ENCODE measurements around the gene EEF1AKMT1. TPM values are rescaled to one million over a fixed set of nuclear protein-coding genes. Genes with fewer than 3 reads are reported as not detected.

The EEF1AKMT1 gene
- total RNA-seq, 1 experiment from 2014 or later: 6.1 TPM

DNA sequence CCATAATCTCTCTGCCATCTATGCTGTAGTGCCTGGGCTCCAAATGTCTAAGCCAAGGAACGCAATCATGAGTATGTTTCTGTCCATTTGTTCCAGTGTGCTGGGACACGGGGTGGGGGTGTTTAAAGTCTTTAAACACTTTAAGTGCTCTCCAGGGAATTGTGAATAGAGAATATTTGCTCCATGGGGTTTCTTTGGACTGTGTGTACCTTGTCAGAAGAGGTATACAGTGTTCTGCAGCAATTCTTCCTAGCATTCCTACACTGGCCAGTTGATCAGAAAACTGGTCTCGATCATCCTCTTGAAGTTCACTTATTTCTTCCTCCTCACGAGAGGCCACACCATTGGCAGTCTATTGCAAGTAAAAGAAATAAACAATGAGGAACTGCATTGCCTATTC, 35.1 kb upstream of the EEF1AKMT1 start:
- no peak for DNase-seq
- Histone ChIP-seq H3T11ph (ENCODE audit: low read length) (no peak overlapping the region), H3K4me1 (ENCODE audit: insufficient read depth, low read length) (no peaks in the 10 kb centered on the region), H3K4ac (ENCODE audit: low read depth, low read length) (no peak overlapping the region), H3K27ac (ENCODE audit: insufficient read length, low read depth, low read length) (no peak overlapping the region), H4K8ac (replicated peaks; ENCODE audit: insufficient read length, low read depth, low read length) (no peak overlapping the region), H4K91ac (ENCODE audit: insufficient read length, low read depth, low read length) (no peak overlapping the region), H3K14ac (ENCODE audit: insufficient read depth, low read length) (no peak overlapping the region), H3K9me3 (ENCODE audit: control insufficient read depth, low read depth, low read length) (no peaks in the 10 kb centered on the region), H3K56ac (ENCODE audit: insufficient read length, low read depth, low read length) (no peak overlapping the region), H3K79me1 (ENCODE audit: insufficient read depth, low read depth, low read length, poor library complexity, severe bottlenecking) (no peaks in the 10 kb centered on the region), H3K23ac (ENCODE audit: insufficient read length, low read depth, low read length) (no peak overlapping the region), H2BK20ac (ENCODE audit: low read depth, low read length, poor library complexity, severe bottlenecking) (no peak overlapping the region), H3K9ac (ENCODE audit: extremely low read depth, insufficient read length, low read length) (no peak overlapping the region), H4K5ac (ENCODE audit: insufficient read length, low read depth, low read length) (no peak overlapping the region), H3K4me2 (ENCODE audit: insufficient read depth, insufficient read length, low read length) (no peak overlapping the region), H3K23me2 (ENCODE audit: insufficient read length, low read depth, low read length, poor library complexity, severe bottlenecking) (no peaks in the 10 kb centered on the region), H3K79me2 (ENCODE audit: insufficient read depth, low read length) (no peaks in the 10 kb centered on the region), H2BK5ac (ENCODE audit: insufficient read length, low read length) (no peak overlapping the region), H2BK12ac (ENCODE audit: insufficient read length, low read depth, low read length) (no peak overlapping the region), H3K18ac (ENCODE audit: insufficient read length, low read depth, low read length) (no peak overlapping the region), H4K20me1 (ENCODE audit: control insufficient read depth, insufficient read depth, insufficient read length) (no peaks in the 10 kb centered on the region), H3K27me3 (ENCODE audit: insufficient read depth, low read length) (no peaks in the 10 kb centered on the region), H2AFZ (ENCODE audit: low read length) (no peak overlapping the region), H2AK5ac (ENCODE audit: insufficient read length, low read length) (no peak overlapping the region), H2BK15ac (ENCODE audit: low read depth, low read length) (no peak overlapping the region), H2BK120ac (ENCODE audit: low read depth, low read length, poor library complexity, severe bottlenecking) (no peak overlapping the region)
- H3K4me1 Mint-ChIP-seq: no peaks in the 10 kb centered on the region
- no CpG with 5 or more reads among the region's 4 CpGs for WGBS (ENCODE audit: extremely low coverage, insufficient read length, low lambda C conversion rate)
- H3K9me3 Mint-ChIP-seq: no peaks in the 10 kb centered on the region
- no peak overlapping the region for H3K27ac Mint-ChIP-seq
- TF ChIP-seq, protein P1, sequence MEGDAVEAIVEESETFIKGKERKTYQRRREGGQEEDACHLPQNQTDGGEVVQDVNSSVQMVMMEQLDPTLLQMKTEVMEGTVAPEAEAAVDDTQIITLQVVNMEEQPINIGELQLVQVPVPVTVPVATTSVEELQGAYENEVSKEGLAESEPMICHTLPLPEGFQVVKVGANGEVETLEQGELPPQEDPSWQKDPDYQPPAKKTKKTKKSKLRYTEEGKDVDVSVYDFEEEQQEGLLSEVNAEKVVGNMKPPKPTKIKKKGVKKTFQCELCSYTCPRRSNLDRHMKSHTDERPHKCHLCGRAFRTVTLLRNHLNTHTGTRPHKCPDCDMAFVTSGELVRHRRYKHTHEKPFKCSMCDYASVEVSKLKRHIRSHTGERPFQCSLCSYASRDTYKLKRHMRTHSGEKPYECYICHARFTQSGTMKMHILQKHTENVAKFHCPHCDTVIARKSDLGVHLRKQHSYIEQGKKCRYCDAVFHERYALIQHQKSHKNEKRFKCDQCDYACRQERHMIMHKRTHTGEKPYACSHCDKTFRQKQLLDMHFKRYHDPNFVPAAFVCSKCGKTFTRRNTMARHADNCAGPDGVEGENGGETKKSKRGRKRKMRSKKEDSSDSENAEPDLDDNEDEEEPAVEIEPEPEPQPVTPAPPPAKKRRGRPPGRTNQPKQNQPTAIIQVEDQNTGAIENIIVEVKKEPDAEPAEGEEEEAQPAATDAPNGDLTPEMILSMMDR (conservative IDR thresholded peaks at IDR 0.05): no peak
- H3K4me3 Mint-ChIP-seq: no peak overlapping the region
- H3K36me3 Mint-ChIP-seq (ENCODE audit: insufficient read depth in 1 of 3, low read depth in 3 of 3): peaks cover 17 to 31% (median 17%) of the 10 kb centered on the region in 3 experiments; a peak in 6 of 7 replicates
- H3K27me3 Mint-ChIP-seq (ENCODE audit: low read depth): no peaks in the 10 kb centered on the region

Data from H9 (cell line).